HG03521 (cell line): Measurements from ENCODE around the gene LIPA.
"Not testable (repeated sequence)": the region's sequence is repeated elsewhere in the genome, so short reads cannot be mapped to it uniquely, and the experiment has no call there.

Source experiments
- ATAC-seq: cut with Tn5 transposase; IDR thresholded peaks from one replicate; pipeline ENCODE4 v1.9.1; 2021; ENCODE audit warnings: mild to moderate bottlenecking, moderate library complexity; ENCODE audit not compliant: unreplicated experiment

The LIPA gene

DNA sequence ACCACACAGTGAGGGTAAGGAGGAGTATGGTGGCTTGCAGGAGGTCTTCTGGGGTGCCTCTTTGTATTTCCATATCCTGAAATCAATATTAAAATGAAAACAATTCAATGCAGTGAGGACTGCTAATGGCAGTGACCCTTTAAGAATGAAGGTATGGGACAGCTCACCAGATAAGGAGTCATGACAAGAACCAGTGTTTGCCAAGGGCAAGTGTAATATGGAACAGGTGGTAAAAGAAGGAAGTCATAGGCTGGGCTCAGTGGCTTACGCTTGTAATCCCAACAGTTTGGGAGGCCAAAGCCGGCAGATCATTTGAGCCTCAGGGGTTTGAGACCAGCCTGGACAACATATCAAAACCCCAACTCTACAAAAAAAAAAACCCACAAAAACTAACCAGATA lies 20.0 kb upstream of the LIPA start:
- ATAC-seq, result no peak

DNA sequence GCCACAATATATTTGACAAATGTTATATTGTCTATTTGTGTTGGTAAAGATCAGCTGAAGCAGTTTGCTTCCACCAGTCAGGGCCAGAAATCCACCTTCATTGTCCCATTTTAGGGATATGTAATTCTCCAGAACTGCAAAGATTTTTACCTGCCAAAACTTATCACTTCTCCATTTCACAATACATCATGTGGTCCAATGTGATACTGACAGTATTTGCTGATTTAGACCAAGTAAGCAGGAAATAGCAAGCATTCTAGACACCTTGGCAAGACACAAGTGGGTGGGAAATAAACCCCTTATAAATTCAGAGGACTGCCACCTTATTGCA lies 18.5 kb upstream of the LIPA start:
- ATAC-seq, result no peak

DNA sequence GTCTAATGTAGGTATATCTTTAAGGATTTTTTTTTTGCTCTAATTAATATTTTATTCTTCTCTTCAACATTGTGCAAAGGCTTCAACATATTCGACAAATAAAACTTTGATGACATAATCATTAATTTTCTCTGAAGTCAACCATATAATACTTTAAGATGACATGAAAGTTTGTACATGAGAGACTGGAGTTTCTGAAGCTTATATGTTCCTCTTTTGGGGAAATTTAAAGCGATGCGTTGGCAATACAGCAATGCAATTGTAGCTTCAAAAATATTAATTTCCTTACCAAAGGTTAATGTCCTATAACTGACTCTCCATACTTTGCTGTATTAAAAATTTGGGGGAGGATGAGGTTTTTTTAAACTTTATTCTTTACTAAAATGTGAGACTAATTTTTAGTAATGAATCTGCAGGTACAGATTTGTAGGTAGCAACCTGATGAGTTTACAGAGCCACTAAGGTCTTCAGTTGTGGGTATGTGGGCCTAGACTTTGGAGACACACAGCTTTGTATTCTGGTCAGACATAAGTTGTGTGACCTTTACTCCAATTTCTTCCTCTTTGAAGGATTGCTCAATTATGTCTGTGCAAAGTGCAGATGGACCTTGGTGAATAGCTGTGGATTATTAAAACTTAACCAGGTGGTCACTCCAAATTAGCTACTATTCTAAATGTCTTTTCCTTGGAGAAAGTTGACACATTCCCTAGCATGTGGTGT lies 18.0 kb upstream of the LIPA start:
- ATAC-seq, result no peak

DNA sequence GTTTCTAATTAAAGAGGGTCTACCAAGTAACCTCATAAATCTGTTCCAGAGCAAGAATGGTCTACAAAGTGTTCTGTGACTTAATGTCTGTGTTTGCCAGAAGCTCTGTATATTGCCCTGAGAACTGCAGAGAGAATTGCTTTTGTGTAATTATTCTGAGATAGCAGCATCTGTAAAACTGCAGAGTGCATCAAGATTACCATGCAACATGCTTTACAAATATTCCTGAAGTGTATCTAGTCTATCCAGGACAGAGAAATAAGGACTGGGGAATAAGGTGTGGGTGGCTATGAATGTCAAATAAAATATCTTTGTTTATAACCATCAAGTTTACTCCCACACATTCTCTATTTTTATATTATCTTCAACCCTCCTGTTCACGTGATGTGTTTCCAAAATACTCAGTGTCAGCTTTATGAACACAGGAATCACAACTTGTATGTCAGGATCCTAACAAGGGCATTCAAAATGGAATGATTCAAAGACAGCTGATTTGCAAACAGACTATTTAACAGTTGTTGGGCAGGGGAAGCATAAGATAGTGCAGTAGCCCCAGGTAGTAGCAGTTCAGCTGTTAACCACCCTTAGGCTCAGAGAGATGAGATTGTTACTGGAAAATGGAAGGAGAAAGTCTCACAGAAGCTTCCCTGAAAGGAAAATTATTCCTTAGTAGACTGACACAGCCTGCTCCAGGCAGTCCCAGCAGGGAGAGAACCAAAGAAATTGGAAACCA lies 15.3 kb upstream of the LIPA start:
- ATAC-seq, result no peak

DNA sequence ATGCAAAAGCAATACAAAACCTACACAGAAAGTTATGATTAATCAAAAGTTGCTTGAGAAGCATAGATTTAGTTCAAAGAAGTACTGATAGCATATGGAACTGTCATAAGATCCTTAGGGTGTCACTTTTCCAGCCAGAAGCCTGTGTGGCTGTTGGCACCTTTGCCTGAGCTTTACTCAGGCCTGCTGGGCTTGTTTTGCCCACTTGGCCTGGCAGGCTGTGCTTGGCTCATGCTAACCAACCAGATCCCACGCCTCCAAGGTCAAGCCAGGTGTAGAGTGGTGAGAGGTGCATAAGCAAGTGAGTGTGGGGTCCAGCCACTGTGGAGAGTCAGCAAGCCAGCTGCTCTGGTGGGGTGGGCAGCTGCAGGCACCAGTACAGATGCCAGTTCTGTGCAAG lies 12.0 kb upstream of the LIPA start:
- no peak for ATAC-seq

DNA sequence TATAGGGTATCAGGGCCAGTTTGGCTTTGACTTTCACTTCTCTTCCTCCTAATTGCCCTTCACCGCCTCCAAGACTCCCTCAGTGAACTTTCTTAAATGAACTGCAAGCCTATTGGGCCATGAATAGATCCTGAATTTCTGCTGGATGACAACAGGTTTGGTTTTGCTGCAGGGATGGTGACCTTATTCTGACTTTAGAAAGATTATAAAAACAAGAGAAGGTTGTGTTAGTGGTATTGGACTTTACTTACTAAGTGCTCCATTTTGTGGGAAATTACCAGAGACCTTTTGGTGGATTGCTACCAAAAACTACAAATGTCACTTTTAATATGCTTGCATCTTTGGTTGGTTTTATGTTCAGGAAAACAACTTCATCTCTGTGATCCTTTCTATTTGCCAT lies 11.5 kb upstream of the LIPA start:
- no peak for ATAC-seq

DNA sequence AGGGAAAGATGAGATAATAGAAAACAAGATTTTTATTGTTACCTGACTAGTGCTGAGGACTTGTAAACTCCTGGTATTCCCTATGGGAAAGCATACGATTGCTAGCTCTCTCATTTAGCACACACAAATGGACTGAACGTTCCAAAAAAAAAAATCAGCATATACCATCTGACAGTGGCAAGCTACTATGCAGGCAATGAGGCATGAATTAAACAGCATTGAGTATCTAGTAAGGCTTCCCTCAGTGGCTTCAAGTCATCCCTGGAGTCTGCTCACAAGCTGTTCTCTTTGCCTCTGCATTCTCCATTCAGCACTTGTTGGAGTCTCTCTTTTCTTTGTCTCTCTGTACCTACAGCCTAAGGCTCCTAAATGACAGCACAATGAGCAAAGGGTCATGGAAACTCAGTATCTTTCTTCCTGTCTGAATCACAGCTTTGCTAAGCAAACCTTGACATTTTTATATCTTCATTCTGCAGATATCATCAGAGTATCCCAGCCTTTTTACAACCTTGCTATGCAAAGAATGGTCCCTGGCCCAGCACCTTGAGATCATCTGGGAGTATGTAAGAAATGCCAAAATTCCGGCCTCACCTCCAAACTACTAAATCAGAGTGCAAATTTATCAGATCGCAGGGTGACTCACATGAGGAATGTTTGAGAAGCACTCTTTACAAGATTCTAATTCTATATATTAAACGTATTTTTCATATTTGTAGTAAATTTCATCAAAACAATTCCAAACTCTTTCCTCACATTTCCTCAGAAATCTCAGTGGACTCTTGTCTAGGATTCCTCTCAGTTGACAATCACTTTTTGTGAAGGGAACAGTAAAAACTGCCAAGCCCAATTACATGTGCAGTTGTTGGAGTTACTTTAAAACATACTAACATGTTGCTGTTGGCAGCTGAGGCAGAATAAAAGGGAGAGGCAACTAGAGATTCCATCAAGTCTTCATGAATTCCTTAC lies 10.8 kb upstream of the LIPA start:
- no peak for ATAC-seq

DNA sequence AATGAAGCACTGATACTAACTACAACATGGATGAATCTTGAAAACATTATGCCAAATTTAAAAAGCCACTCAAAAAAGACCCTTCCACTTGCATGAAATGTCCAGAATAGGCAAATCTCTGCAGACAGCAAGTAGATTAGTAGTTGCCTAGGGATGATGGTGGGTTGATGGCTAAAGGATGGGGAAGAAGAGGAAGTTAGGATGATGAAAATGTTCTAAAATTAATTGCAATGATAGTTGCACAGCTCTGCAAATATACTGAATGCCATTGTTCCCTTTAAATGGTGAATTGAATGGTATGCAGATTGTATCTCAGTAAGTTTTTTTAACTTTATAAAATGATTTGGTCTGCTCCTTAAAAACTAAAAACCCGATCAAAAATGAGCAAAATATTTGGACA lies 7.3 kb upstream of the LIPA start:
- no peak for ATAC-seq

DNA sequence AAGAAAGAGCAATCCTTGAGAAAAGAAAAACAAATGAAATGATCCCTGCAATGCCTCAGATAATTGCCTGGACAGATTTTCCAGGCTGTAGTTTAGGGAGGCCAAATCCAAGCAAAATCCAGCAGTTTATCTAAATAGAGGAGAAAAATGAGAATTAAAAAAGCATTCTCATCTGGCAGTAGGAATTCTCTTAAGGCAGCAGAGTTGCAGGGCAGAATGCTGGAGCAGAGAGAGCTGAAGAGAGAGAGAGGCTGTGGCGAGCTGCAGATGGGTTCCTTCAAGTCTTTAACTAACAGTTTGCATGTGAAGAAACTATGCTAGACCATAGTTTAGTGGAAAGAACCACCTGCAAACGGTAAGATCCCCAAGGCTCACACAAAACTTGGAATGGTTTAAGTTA lies 6.0 kb upstream of the LIPA start:
- no peak for ATAC-seq

DNA sequence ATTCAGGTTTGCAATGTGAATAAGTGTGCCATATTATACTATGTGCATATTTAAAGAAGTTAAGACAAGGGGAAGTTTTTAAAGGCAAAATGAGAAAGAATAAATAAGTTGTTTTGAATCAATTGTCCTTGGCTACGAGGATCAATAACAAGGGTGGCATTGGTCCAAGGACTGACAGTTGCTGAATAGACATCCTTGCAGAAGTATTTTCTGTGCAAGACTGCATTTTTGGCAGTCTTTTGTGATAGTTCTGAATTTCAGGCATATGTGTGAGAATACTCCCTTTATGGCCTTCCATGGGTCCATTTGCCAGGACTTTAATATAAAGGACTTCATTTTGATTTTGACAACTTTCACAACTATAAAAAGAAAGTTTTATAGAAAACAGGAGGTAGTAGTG lies 5.4 kb upstream of the LIPA start:
- no peak for ATAC-seq

DNA sequence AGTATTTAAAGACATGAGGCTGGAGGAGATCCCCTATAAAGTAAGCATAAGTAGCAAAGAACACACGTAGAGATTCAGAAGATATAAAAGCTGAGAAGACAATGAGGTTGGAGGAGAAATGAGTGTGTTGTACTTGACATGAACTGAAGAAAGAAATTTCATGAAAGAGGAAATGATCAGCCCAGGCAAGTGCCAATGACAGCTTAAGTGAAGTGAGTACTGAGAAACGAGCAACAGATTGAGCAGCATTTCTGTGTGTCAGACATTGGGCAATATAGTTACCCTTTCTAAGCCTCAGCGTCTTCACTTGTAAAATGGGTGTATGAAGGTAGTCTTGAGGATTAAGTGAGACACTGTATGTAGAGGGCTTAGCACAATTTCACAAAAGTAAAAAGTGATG lies 4.8 kb upstream of the LIPA start:
- ATAC-seq, result no peak

DNA sequence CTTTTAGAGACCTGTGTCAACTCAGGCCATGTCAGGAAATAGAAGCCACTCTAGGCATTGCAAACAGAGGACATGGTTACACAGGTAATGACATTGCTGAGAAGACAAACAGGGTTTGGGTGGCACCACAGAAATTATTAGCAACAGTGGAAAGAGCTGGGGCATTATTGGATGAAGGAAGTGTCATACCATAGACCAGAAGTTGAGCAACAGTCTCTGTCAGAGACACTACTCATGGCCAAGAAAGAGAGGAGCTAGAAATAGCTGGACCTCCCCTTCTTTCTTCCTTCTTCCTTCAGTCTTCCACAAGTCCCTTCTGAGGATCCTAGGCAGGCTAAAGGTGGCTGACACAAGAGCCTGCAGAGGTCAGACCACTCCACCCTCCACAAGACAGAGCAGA lies 4.2 kb upstream of the LIPA start:
- no peak for ATAC-seq

DNA sequence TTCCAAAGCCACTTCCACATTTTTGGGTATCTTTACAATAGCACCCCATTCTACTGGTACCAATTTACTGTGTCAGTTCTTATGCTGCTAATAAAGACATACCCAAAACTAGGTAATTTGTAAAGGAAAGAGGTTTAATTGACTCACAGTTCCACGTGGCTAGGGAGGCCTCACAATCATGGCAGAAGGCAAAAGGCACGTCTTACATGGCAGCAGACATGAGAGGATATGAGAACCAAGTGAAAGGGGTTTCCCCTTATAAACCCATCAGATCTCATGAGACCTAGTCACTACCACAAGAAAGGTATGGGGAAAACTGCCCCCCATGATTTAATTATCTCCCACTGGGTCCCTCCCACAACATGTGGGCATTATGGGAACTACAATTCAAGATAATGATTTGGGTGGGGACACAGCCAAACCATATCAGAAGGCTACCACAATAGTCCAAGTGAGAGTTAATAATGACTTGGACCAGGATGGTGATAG lies 3.6 kb upstream of the LIPA start:
- not testable (repeated sequence) for ATAC-seq

DNA sequence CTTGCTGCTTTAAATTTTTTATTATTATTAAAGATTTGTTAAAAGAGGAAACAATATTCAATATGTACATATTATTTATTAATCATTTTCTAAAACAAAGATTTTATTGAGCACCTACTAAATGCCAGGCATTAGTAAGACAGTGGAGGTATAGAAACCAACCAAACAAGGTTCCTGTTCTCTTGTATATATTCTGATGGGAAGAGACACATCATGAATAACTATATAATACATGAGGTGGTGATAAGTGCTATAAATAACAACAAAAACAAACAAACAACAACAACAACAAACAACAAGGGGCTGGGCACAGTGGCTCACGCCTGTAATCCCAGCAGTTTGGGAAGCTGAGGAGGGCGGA lies 630 bp upstream of the LIPA start:
- ATAC-seq, result no peak

DNA sequence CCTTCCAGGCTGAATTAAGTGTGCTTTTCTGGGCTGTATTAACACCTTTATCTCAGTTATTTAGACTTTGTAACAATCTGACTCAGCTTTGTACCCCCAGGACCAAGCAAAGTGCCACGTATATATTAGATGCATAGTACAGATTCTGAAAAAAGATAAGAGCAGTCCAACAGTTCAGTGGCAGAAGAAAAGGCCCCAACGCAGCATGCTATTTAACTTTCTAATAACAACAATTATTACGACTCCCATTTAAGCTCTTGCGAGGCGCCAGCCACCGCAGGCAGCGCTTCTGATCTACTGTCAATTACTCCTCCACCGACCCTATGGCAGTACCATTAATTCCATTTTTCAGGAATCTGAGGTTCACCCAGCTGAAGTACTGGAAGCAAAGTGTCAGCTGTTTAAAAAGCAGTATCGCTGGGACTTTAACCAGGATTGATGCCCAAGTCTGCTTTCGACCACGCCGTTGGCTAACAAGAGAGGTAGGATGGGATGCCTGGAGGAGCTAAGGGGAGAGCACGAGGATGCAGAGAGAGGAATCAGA lies 638 bp downstream of the LIPA start:
- ATAC-seq, result no peak

DNA sequence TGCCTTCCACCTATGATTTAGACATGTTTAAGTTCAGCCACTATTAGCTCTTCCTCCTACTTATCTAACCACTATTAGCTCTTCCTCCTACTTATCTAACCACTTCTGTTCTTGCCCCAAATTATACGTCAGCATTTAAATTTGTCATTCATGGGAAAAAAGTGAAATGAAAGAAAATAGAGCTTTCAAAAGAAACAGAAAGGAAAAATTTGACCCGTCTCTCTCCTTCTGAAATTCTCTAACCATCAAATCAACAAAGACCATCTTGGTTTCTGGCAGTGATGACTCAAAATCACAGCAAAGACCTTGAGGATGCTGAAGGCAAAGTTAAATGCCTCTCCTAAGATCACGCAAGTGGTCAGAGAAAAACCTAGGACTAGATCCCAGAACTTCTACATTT lies 2.6 kb downstream of the LIPA start:
- no peak for ATAC-seq

DNA sequence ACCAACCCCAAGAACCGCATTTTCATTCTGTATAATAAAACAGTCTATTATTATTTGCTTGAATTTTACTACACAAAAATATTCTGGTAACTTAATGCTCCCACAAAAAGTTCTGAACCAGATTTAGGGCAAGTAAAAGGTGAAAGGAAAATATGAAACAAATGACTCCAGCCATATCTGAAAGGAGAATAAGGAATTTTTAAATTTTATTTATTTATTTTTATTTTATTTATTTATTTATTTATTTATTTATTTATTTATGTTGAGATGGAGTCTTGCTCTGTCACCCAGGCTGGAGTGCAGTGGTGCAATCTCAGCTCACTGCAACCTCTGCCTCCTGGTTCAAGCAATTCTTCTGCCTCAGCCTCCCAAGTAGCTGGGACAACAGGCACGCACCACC lies 4.0 kb downstream of the LIPA start:
- not testable (repeated sequence) for ATAC-seq

DNA sequence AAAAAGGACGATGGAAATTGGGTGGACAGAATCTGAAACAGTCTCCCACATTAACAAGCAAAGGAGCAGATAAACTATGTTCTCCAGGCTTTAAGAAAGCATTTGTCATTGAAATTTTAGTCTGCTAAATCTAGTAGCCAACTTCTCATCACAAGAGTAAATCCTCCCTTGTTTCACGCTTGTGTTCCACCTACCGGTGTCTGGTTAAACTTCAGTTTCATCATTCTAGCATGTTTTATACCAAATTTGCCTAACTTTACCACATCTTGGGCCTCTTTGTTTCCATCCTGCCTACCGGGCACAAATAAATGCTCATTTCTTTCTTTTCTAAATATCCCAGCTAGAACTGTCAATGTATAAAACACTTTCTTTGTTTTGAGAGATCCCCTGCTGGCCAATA lies 5.8 kb downstream of the LIPA start:
- peak; percentile 45 for ATAC-seq

DNA sequence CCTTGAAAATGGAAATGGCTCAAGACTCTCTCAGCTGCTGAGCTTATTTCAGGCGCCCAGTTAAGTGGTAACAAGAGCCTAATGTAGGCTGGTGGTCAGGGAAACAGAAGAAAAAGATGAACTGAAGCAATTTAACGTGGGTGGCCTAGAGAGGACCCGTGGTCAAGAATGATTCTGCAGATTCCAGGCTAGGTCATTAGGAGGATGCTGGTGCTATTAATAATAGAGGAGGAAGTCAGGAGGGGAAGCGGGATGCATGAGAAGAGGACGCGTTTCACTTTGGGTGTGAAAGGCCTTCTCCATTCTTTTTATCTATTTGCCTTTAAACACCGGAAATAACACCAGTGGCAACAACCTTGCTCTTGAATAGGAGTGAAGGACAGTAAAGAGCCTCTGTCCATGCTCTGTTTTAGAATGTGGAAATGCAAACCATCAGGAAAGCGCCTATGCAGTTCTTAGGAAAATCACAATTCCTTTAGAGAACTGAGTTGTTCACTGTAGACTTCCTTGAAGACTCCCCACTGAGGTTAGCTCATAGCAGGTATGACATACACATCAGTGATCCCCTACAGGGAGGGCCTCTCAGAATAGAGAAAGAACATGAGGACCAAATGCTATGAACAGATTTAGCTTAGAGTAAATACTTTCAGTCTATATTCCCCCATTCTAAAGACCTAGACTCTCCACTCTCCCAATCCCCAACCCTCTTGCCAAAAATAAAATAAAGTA lies 8.6 kb downstream of the LIPA start:
- ATAC-seq, result no peak

DNA sequence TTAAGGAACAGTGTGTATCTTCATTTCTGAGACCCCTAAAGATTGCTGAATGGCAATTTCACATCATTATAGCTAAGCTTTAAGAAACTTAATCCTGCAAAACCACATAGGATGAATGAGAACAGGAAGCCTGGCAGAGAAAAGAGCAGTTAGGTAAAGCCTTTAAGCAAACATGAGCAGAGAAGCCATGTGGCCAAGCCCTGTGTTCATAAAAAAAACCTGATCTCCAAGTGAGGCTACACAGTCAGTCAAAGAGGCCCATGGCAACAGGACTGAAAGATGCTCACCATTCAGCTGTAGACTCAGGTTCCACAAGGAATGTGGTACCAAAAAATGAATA lies 9.3 kb downstream of the LIPA start:
- ATAC-seq, result no peak
